Epithelial cell of esophagus (primary cell): ENCODE data around the gene ZNF641.

Experiments used
- DNase-seq: peaks from one replicate; pipeline ENCODE4 v3.0.0; 2010; ENCODE audit warnings: low read depth
- H3K4me3 ChIP-seq: 2 replicates; pipeline ENCODE4 v1.5.1; 2011; ENCODE audit warnings: mild to moderate bottlenecking, low read length, control low read depth
- TF ChIP-seq, protein P1 (sequence below): IDR thresholded peaks from 2 replicates; pipeline ENCODE4 v1.5.1; 2011; ENCODE audit warnings: low read depth, mild to moderate bottlenecking, low read length, control low read depth, inconsistent platforms; ENCODE audit not compliant: insufficient read depth; ENCODE audit errors: missing control alignments

Gene ZNF641

DNA sequence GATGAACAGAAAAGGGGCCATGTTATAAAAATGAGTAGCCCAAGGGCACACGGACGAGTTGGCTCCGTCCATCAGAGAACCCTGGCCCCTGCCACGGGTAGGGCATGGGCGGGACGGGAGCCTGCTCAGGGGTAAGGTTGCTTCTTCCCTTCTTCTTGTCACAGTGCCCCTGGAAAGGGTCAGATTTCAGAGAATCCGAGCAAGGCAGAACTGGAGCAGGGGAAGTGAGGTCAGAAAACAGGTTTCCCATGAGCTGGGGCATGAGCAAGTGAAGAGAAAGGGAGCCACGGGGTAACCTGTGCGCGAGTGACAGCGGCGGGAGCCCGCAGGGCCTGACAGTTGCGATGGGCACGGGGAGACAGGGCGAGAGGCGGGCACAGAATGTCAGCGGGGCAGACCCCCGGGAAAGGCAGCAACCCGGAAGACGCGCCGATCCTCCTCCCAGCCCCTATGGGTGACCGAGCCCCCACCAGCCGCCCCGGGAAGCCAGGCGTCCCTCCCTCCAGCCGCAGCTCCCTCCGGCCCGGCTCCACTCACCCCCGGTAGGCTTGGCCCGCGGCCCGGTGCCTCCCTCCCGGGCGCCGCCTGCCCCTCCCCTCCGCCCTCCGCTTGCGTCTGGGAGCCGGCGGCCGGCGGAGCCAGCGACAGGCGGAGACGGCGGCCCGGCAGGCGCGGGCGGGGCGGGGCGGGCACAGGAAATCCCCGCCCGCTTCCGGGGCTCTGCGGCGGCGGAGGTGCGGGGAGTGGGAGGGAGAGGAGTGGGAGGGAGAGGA, at the start of gene ZNF641:
ZNF641 (minus strand) TSS at position 671 of the 773 bp plus-strand sequence. CDS start 2,829 bp downstream, outside the sequence.
- TF ChIP-seq, protein P1, sequence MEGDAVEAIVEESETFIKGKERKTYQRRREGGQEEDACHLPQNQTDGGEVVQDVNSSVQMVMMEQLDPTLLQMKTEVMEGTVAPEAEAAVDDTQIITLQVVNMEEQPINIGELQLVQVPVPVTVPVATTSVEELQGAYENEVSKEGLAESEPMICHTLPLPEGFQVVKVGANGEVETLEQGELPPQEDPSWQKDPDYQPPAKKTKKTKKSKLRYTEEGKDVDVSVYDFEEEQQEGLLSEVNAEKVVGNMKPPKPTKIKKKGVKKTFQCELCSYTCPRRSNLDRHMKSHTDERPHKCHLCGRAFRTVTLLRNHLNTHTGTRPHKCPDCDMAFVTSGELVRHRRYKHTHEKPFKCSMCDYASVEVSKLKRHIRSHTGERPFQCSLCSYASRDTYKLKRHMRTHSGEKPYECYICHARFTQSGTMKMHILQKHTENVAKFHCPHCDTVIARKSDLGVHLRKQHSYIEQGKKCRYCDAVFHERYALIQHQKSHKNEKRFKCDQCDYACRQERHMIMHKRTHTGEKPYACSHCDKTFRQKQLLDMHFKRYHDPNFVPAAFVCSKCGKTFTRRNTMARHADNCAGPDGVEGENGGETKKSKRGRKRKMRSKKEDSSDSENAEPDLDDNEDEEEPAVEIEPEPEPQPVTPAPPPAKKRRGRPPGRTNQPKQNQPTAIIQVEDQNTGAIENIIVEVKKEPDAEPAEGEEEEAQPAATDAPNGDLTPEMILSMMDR: no peak
- peak within 1 kb of the TSS; percentile 73 for H3K4me3 ChIP-seq
- peak; percentile 84 for DNase-seq

DNA sequence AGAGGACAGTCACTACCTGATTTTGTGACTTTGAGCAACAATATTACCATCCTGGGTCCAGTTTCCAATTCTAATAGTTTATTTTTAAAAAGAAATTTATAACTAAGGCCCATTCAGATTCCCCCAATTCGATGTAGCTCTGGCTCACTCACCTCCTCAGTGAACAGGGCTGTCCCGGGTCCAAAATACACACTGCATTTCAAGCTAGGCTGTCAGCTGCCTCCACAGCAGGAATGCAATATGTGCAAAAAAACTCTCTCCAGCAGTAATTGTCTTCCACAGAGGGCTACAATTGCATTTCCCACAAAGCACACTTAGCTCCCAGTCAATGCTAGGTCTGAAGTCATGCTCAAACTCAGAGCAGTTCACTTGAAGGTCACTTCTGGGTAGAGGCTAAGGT, 39.3 kb upstream of the ZNF641 start:
- TF ChIP-seq, protein P1: no peak
- no peak overlapping the region for H3K4me3 ChIP-seq
- DNase-seq: no peak

DNA sequence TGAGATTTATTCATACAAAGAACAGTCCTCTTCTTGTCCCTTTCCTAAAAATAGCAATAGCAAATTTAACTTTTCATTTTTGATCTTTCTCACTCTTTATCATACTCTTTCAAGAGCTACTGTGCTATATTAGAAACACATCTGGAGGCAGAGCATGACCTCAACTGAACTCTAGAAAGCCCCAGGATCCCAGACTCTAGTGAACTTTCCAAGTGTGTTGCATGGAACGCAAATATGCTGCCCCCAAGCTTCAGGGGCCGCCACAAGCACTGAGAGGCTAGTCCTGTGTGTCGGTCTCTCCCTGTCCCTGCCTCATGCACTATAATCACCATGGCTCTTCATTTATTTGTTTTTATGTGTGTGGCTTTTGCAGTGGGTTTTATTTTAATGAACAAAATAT, 38.7 kb upstream of the ZNF641 start:
- TF ChIP-seq, protein P1: no peak
- no peak overlapping the region for H3K4me3 ChIP-seq
- DNase-seq: no peak

DNA sequence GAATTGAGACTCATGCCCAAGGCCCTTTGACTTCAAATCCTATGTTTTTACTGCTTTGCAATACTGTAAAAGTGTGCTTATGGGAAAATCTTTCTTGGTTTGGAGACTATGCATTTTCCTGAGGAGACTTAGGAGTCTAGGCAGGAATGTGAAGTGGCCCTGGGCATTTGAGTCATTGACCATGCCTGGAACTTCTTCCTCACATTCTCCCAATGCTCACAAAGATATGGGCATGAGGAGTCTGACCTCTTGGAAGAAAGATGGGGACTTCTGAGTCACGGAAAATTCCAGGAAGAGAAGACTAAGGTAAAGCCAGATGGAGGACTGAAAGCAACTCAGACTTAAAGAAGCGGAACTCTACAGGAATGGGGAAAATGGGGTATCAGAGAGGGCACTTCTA, 38.2 kb upstream of the ZNF641 start:
- TF ChIP-seq, protein P1: no peak
- no peak overlapping the region for H3K4me3 ChIP-seq
- peak; percentile 33 for DNase-seq

DNA sequence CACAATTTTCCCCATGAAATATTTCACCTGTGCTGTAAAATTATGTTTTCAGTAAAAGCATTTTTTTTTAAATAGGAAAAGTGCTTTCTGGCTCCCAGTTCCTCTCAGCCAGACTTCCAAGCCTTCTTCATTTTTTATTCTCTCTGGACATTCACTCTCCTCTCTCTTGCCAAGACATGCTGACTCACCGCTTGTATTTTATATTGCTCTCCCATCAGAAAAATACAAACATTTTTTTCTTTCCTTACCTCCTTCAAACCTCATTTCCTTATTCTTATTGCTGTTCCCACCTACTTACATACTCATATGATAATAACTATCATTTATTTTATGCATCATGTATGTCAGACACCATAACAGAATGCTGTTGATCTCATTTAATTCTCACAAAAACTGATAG, 37.7 kb upstream of the ZNF641 start:
- H3K4me3 ChIP-seq: no peak overlapping the region
- TF ChIP-seq, protein P1: no peak
- no peak for DNase-seq

DNA sequence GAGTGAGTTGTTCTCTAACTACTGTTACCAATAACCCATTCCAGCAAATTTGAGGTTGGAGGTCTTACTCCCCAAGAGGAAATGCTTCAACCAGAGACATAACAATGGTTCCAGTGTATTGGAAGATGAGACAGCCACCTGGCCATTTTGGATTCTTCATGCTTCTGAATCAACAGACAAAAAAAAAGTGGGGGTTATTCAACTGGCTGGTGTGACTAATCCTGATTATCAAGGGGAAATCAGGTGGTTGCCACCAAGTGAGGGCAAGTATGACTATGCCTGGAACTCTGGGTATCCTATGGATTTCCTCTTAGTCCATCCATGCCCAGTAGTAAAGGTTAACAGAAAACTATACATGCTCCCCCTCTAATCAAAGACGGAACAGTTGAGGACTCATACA, 29.9 kb upstream of the ZNF641 start:
- TF ChIP-seq, protein P1: no peak
- DNase-seq: peak; percentile 30
- H3K4me3 ChIP-seq: no peak overlapping the region

DNA sequence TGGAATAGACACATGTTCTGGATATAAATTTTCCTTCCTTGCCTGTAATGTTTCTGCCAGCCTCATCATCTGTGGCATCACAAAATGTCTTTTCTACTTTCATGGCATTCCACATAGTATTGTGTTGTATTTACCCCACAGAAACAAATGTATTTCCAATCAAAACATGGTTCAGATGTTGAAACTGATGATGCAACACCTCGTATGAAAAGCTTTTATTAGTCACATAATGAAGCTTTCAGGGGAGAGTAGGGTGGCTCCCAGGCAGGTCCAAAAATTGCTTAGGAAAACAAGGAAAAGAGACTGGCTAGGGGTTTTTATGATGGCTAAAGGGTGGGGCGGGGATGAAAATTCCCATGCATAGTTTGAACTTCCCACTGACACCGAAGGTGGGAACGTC, 29.1 kb upstream of the ZNF641 start:
- TF ChIP-seq, protein P1: no peak
- peak; percentile 48 for DNase-seq
- H3K4me3 ChIP-seq: no peak overlapping the region
